GM19455 (cell line): ENCODE measurements around the gene LRMDA.

ENCODE experiments used
- ATAC-seq: cut with Tn5 transposase; IDR thresholded peaks from one replicate; pipeline ENCODE4 v1.9.1; 2021; ENCODE audit not compliant: unreplicated experiment

Gene LRMDA

GRCh38 chr10:75803121-75803520 lies 371.7 kb downstream of the LRMDA start:
- ATAC-seq, result no peak

DNA sequence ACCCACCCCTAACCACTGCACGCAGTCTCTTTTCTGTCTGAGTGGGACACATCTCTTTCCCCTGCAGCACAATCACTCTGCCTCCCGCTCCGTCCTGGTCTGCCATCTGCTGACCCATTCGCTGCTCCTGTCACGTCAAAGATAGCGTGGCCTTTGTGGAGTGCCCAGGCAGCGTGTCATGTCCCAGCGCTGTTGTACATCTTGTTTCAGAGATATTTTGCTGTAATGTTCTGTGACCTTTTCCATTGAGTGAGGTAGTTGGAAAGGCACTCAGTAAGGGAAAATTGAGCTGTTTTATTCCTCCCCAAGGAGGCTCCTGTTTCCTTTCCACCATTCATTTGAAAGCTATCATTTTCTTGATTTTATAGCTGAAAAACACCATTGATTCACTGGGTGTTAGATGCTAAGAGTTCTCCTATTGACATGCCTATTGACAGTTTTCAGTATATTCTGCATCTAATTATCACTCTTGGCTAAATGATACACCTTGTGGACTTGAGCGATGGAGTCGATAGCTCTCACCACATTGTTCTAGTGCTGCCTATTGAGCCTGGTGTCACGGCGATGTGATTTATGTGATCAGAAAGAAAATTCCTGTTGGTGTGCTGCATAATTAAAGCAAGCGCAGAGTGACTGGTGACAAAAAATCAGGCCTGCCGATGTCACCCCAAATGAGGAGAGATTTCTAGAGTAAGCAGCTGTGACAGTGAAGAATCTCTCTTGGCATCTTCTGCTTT lies 372.6 kb downstream of the LRMDA start:
- no peak for ATAC-seq

- ATAC-seq, result no peak
These were observed 374.8 kb downstream of the LRMDA start for GRCh38 chr10:75806186-75806585.

GRCh38 chr10:75807456-75807855 lies 376.0 kb downstream of the LRMDA start:
- no peak for ATAC-seq

DNA sequence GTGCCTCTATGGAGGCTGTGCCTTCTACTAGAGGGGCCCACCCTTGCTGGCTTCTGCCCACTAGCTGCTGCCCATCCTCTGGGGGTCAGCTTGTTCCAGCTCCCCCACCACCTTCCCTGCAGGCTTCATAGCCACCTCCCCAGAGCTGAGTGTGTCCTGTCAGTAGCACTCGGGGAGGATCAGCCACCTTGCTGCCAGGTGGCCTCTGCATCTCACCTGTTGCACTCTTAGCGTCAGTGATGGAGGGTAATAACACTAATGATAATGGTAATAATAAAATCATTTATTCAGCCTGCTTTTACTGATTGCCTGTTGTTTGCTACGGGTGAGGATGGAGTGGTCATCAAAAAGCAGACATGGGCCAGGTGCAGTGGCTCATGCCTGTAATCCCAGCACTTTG lies 377.6 kb downstream of the LRMDA start:
- no peak for ATAC-seq

DNA sequence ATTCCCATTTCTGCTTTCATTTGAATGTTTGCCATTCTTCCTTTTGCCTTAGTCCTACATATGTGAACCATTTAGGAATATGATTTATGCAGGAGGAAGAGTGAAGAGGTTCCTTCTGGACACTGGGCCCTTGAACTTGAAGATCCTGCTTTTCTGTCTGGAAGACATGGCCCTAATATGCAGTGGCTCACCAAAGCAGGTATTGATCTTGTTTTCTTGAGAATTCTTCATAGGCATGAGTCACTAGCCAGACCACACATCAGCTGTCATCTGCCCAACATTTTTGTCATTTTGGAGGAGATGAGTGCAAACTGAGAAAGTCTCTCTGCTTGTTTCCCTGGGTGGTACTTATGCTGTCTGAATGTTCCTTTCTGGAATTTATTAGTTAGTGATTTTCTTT lies 382.6 kb downstream of the LRMDA start:
- ATAC-seq, result no peak

DNA sequence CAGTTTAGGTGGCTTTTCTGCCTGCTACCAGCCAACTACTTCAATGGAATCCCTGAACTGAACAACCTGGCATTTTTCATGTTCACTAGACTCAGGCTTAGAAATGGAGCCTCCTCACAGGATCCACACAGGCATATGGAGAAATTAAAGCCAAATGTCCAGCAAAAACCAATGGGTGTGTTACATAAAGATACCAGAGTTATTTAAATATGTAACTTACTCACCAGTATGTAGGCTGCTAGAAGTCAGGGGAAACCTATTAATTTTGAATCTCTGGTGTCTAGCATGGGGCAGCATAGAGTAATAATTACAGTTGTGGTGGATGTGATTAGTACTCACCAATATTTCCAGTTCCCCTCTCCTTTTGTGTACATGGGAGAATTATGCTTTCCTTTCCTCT lies 383.6 kb downstream of the LRMDA start:
- no peak for ATAC-seq

GRCh38 chr10:75817198-75817597 lies 385.8 kb downstream of the LRMDA start:
- no peak for ATAC-seq

GRCh38 chr10:75818552-75818951 lies 387.1 kb downstream of the LRMDA start:
- no peak for ATAC-seq

GRCh38 chr10:75825235-75825634 lies 393.8 kb downstream of the LRMDA start:
- no peak for ATAC-seq

- ATAC-seq, result no peak
These were observed 394.2 kb downstream of the LRMDA start for GRCh38 chr10:75825661-75826060.

- no peak for ATAC-seq
These were observed 395.4 kb downstream of the LRMDA start for GRCh38 chr10:75826846-75827245.

DNA sequence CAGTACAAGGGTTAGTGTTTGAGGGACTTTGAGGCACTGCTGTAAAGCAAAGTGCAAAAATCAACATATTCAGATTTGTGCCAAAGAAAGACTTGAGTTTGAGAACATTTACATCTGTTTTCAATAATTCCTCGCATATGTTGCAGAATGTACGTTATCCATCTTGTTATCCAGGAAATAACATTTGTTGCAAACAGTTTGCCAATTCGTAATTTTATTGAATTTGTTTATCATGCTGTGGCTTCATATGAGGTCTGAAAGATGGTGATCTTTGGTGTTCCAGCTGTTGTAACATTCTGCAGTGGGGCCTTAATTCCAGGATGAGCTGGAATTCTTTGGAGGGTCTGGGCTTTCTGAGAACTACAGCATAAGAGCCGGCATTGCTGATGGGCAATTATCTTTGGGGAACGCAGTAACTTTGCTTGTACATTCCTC lies 396.2 kb downstream of the LRMDA start:
- ATAC-seq, result no peak

DNA sequence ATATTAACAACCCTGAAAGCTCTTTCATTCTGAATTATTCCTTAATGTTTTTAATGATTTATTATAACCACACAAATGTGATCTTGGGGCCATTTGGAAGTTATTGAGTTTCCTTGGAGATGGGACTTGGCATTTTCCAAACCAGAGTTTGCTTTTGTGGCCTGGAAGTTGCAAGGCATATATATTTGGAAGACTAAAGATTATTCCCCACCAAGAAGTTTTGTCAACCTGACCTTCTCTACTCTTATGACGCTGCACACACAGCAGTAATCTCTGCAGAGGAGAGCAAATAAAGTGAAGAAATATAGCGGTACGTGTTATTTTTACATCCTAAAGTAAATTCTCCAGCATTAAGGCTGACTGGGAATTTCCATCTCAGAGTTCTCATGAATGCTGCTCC lies 397.0 kb downstream of the LRMDA start:
- no peak for ATAC-seq

DNA sequence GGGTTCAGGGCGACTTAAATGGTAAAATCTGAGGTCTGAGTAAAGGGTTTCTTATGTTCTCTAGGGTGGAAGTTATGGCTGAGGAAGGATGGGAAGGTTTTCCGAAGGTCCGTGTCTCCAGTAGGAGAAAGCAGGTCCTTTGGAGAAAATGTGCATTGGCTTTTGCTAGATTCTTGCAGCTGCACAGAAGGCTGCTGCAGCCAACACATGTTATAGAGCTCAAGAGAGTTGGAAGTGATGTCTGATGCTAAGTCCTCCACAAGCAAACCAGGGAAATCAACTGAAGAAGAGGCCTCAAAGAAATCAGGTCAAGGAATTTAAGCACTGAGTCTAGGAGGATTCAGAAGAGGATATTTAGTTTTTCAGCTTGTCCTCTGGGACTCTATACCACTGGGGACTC lies 404.6 kb downstream of the LRMDA start:
- no peak for ATAC-seq

DNA sequence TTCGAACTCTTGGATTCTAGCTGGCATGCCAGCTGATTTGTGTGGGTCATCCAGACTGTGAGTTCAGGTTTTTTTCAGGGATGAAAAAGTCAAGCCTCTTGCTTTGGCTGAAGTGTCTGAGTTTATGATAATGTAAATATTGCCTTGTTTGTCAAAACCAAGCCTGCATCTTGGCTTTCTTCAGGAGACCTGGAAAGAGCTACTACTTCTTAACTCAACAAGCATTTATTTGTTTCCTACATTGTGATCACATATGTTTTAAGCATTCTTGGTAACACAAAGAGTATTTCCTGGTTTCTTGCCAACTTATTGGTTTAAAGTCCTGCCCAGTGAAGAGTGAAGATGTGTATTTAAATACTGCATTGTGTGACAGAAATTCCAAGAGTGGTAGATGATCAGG lies 407.1 kb downstream of the LRMDA start:
- ATAC-seq, result no peak

- ATAC-seq, result no peak
These were observed 407.6 kb downstream of the LRMDA start for GRCh38 chr10:75839020-75839419.

- no peak for ATAC-seq
These were observed 409.8 kb downstream of the LRMDA start for GRCh38 chr10:75841266-75841665.

- ATAC-seq, result no peak
These were observed 413.9 kb downstream of the LRMDA start for GRCh38 chr10:75845176-75845947.

DNA sequence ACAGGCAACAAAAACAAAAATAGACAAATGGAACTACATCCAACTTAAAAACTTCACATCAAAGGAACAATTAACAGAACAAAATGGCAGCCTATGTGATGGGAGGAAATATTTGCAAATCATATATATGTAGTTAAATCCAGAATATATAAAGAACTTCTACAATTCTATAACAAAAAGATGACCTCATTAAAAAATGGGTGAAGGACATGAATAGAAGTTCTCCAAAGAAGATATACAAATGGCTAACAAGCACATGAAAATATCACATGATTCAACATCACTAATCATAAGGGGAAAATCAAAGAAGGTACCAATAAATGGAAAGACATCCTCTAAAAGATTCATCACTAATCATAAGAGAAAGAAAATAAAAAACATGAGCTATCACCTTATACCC lies 416.1 kb downstream of the LRMDA start:
- no peak for ATAC-seq

DNA sequence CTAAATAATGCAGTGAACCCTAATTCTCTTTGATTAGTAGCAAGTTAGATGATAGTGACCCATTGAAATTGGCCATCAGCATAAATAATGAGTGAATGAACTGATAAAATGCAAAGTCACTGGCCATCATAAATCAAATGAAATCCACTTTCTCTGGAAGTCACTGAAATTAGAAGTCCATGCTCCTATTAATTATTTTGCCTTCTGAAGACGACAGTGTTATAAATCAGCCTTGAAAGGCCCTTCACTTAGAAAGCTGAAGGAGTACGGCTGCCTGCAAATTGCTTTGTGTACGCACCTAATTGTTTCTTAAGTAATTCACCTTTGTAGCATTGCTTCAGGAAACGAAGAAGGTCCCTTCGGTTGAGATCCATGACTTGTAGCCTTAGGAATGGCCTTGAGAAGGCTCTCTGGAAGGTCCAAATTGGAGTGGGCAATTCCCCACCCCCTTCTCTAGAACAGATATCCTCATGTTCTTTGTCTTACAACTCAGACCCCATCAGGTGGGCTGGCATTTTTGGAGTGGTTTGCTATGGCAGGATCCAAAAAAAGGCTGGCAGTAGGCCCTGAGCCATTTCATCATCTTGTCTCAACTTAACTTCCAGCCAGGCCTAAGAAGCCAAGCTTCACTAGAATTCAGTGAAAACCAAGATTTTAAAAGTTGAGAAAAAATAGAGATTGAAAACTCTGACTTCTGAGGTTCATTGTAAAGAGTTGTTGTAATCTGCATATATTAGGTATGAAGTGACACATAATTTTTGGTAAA lies 420.3 kb downstream of the LRMDA start:
- no peak for ATAC-seq
